HepG2 (cell line): ENCODE data around the gene PRMT7. TPM values are rescaled to one million over a fixed set of nuclear protein-coding genes. Genes with fewer than 3 reads are reported as not detected.

Experiments used
- ATAC-seq: fragments of 200-7000 bp; cut with Tn5 transposase; 3 replicates; pipeline ENCODE4 v1.9.1; 2020; ENCODE audit warnings: mild to moderate bottlenecking, moderate library complexity
- BruUV-seq: library from RNA; stranded (reverse); fragments of 400-500 nt; replicated peaks from 2 replicates; lab custom pipeline; 2021; lab: Mats Ljungman, UMichigan
- CTCF ChIA-PET: fragments of 300-600 bp; formaldehyde crosslinking; extraction: SDS; loops from one replicate; lab custom pipeline; 2021; ENCODE audit warnings: low total read pairs, inconsistent platforms, low intra/inter-chr PET ratio; lab: Yijun Ruan, JAX
- POLR2A ChIA-PET: fragments of 350-600 bp; sonication (Branson Sonifier 250); formaldehyde crosslinking; loops from one replicate; lab custom pipeline; 2020; ENCODE audit warnings: antibody characterized with exemption, inconsistent platforms; lab: Yijun Ruan, JAX
- DNase-seq: peaks from one replicate; pipeline ENCODE4 v3.0.0-alpha.2; 2015; ENCODE audit warnings: low spot score
- FAIRE-seq: peaks from 3 replicates; lab custom pipeline; 2011; peaks lifted over from hg19 to GRCh38; lab: Jason Lieb, UNC
- H2AFZ ChIP-seq: one replicate; pipeline ENCODE4 v1.6.1; 2011; ENCODE audit warnings: low read length, inconsistent platforms
- H3K27ac ChIP-seq: fragments of 300-600 bp; 3 replicates; pipeline ENCODE4 v1.8.0; 2011; ENCODE audit warnings: mixed run types, mild to moderate bottlenecking, mixed read lengths, low read length, inconsistent platforms; ENCODE audit not compliant: insufficient read depth; ENCODE audit errors: extremely low read length
- H3K27me3 ChIP-seq, 2 experiments: fragments of 200-600 bp in 1 of 2; 2 replicates in 1 of 2; 3 replicates in 1 of 2; pipeline versions ENCODE4 v1.6.0 to v1.8.0; 2011; ENCODE audit warnings: low read length in 2 of 2, mild to moderate bottlenecking in 2 of 2, moderate library complexity in 2 of 2, inconsistent platforms in 1 of 2; ENCODE audit not compliant: insufficient read depth in 2 of 2, control insufficient read depth in 1 of 2
- H3K36me3 ChIP-seq, 2 experiments: fragments of 200-600 bp in 1 of 2; replicated peaks in 1 of 2; 2 replicates in 1 of 2; 3 replicates in 1 of 2; pipeline versions ENCODE4 v1.5.1 to v1.8.0; 2011; ENCODE audit warnings: low read length in 2 of 2, inconsistent platforms in 1 of 2; ENCODE audit not compliant: insufficient read depth in 2 of 2, control insufficient read depth in 1 of 2
- H3K4me1 ChIP-seq: 2 replicates; pipeline ENCODE4 v1.5.1; 2012; ENCODE audit warnings: low read length, inconsistent platforms; ENCODE audit not compliant: insufficient read depth
- H3K4me2 ChIP-seq: 2 replicates; pipeline ENCODE4 v1.6.0; 2011; ENCODE audit warnings: low read depth, low read length, inconsistent platforms
- H3K4me3 ChIP-seq, 3 experiments: fragments of 200-600 bp in 1 of 3; sonication (generic), shearing (Covaris generic) in 1 of 3; replicated peaks in 1 of 3; 2 replicates each; pipeline ENCODE4 v1.5.1; 2011 to 2016; ENCODE audit warnings: low read length in 3 of 3, inconsistent platforms in 2 of 3, low read depth in 2 of 3, mild to moderate bottlenecking in 2 of 3, control low read depth in 1 of 3, mixed read lengths in 1 of 3; ENCODE audit not compliant: insufficient read depth in 1 of 3
- H3K79me2 ChIP-seq: one replicate; pipeline ENCODE4 v1.6.1; 2011; ENCODE audit warnings: low read length, inconsistent platforms; ENCODE audit not compliant: insufficient read depth
- H3K9ac ChIP-seq: 2 replicates; pipeline ENCODE4 v1.6.0; 2011; ENCODE audit warnings: mild to moderate bottlenecking, low read depth, low read length, inconsistent platforms; ENCODE audit not compliant: insufficient read depth
- H3K9me3 ChIP-seq: 2 replicates; pipeline ENCODE4 v1.5.1; 2012; ENCODE audit warnings: mild to moderate bottlenecking, low read length
- H4K20me1 ChIP-seq: 2 replicates; pipeline ENCODE4 v1.6.0; 2011; ENCODE audit warnings: inconsistent platforms, mild to moderate bottlenecking, low read length, moderate library complexity; ENCODE audit not compliant: insufficient read depth
- AKAP8 ChIP-seq: sonication (generic); formaldehyde crosslinking; IDR thresholded peaks from 2 replicates; pipeline ENCODE4 v1.5.1; 2020; ENCODE audit warnings: mild to moderate bottlenecking, missing genetic modification reagents
- ATAD3A ChIP-seq: sonication (generic); formaldehyde crosslinking; IDR thresholded peaks from 2 replicates; pipeline ENCODE4 v1.4.0; 2020; ENCODE audit warnings: missing genetic modification reagents
- FOXO1 ChIP-seq: sonication (generic); formaldehyde crosslinking; IDR thresholded peaks from 2 replicates; pipeline ENCODE4 v1.4.0; 2020; ENCODE audit warnings: missing genetic modification reagents
- KMT2A ChIP-seq: sonication (generic); formaldehyde crosslinking; IDR thresholded peaks from 2 replicates; pipeline ENCODE4 v1.4.0; 2020; ENCODE audit warnings: missing genetic modification reagents
- POLR2A ChIP-seq, 2 experiments: IDR thresholded peaks; 2 replicates each; pipeline ENCODE4 v1.6.1; 2011; ENCODE audit warnings: low read depth in 2 of 2, low read length in 2 of 2, mild to moderate bottlenecking in 1 of 2, moderate library complexity in 1 of 2; ENCODE audit not compliant: insufficient read depth in 1 of 2
- RBFOX2 ChIP-seq: fragments of 200-400 bp; formaldehyde crosslinking; IDR thresholded peaks from 2 replicates; pipeline ENCODE4 v1.6.1; 2017; ENCODE audit warnings: low read depth, mild to moderate bottlenecking, low read length
- SAFB2 ChIP-seq: sonication (generic); formaldehyde crosslinking; IDR thresholded peaks from 2 replicates; pipeline ENCODE4 v1.5.1; 2020; ENCODE audit warnings: missing genetic modification reagents, low read depth, mild to moderate bottlenecking, borderline replicate concordance
- ZFP37 ChIP-seq: sonication (generic); formaldehyde crosslinking; IDR thresholded peaks from 2 replicates; pipeline ENCODE4 v1.4.0; 2020; ENCODE audit warnings: missing genetic modification reagents, borderline replicate concordance
- ZNF20 ChIP-seq: sonication (generic); formaldehyde crosslinking; IDR thresholded peaks from 2 replicates; pipeline ENCODE4 v1.4.0; 2020; ENCODE audit warnings: mild to moderate bottlenecking, moderate library complexity, missing genetic modification reagents
- ZNF605 ChIP-seq: sonication (generic); formaldehyde crosslinking; IDR thresholded peaks from 2 replicates; pipeline ENCODE4 v1.8.0; 2022; ENCODE audit warnings: mild to moderate bottlenecking, missing genetic modification reagents
- WGBS: methylation state at CpG from one replicate; pipeline ENCODE4 v1.1.6; 2017; ENCODE audit warnings: low lambda C conversion rate; 5-methylcytosine and 5-hydroxymethylcytosine counted together
- in situ Hi-C: cut with HindIII; loops from 2 replicates; pipeline ENCODE4 v1.10.0; 2017; ENCODE audit warnings: low pct_unique_long_range_greater_than_20kb; ENCODE audit not compliant: extremely low pct_ligation_motif_present
- intact Hi-C: fragments of 100-400 bp; cut with micrococcal nuclease; formaldehyde crosslinking; loops from one replicate; pipeline ENCODE4 v1.10.0; 2022; ENCODE audit not compliant: unreplicated experiment
- polyA plus RNA-seq, 8 experiments: library from polyadenylated mRNA; depleted of rRNA in 3 of 8; stranded (reverse) in 7 of 8; unstranded in 1 of 8; fragments of >200 nt; fragmentation: Illumina TruSeq in 4 of 8; extraction: Trizol in 4 of 8; gene quantifications; 2 replicates each; pipeline versions ENCODE4 v1.2.1 to v1.2.3, GENCODE V29; 2011 to 2016; ENCODE audit warnings: low read depth in 4 of 8, missing spikeins in 1 of 8, mixed read lengths in 1 of 8; ENCODE audit not compliant: insufficient read depth in 1 of 8
- total RNA-seq, 5 experiments: library from RNA; depleted of rRNA; stranded (reverse); fragments of >200 nt; fragmentation: Illumina TruSeq; extraction: Trizol; gene quantifications; 2 replicates each; pipeline ENCODE4 v1.2.3, GENCODE V29; 2016; ENCODE audit warnings: low read depth in 1 of 5
- TF ChIP-seq, protein P1 (sequence below): IDR thresholded peaks from 2 replicates; pipeline ENCODE4 v1.6.1; 2012; ENCODE audit warnings: inconsistent platforms
- TF ChIP-seq, protein P2 (sequence below): sonication (generic); formaldehyde crosslinking; IDR thresholded peaks from 2 replicates; pipeline ENCODE4 v1.8.0; 2023; ENCODE audit warnings: mild to moderate bottlenecking, missing genetic modification reagents
- TF ChIP-seq, protein P3 (sequence below): sonication (generic); formaldehyde crosslinking; IDR thresholded peaks from 2 replicates; pipeline ENCODE4 v1.5.0; 2020; ENCODE audit warnings: mild to moderate bottlenecking, missing genetic modification reagents, moderate library complexity
- TF ChIP-seq, protein P4 (sequence below): sonication (generic); formaldehyde crosslinking; IDR thresholded peaks from 2 replicates; pipeline ENCODE4 v1.5.1; 2020; ENCODE audit warnings: mild to moderate bottlenecking, moderate library complexity, missing genetic modification reagents
- TF ChIP-seq, protein P5 (sequence below): sonication (generic); formaldehyde crosslinking; IDR thresholded peaks from 2 replicates; pipeline ENCODE4 v1.4.0; 2020; ENCODE audit warnings: missing genetic modification reagents, borderline replicate concordance

The PRMT7 gene
- total and polyA plus RNA-seq, 2 of the 13 experiments (the other 11 are each of a cell fraction or from before 2014, with no cell fraction given) = 47.5 to 55.0 TPM

DNA sequence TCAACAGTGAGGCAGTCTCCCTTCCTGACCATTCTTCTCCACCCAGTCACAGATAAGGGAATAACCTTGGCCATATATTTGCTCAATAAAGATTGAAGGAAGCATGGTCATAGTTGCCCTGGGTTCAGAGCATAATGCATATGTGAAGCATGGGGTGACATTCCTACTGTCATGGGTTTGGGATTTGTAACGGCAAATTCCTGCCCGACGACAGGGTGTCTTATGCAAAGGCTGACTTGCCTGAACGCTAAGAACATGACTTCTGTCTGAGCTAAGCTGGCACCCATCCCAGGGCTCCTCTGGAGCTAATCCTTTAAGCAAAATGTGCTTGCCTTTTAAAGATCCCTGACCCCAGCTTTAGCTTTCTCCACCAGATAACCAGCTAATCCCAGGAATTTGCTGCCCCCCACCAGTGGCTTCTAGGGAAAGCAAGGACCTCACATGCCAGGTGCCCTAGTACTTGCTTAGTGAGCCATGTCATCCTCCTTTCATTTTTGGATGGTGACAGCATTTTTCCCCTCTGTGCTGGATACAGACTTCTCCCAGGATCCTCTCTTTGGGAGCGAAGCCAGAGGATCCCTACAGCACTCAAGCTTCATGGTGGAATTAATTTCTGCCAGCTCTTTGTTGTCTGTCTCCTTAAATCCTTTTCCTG is 11.8 kb upstream of the PRMT7 start:
- peaks cover 37% of the 10 kb centered on the region for H3K4me1 ChIP-seq
- H3K36me3 ChIP-seq = peaks cover 52 to 96% of the 10 kb centered on the region in 2 experiments
- BruUV-seq = TSS peak; percentile 18
- intact Hi-C loops (loop anchor here (2.0 kb wide), 1 partner anchor 34 kb away; the partner anchor contains the start of gene SLC7A6), in situ Hi-C loops (no loop called here)
- H3K4me3 ChIP-seq = no peak overlapping the region
- CTCF ChIA-PET = no interaction called here
- 0 out of 2 replicates have a peak, but pooled peaks cover 2% of the 10 kb centered on the region for H4K20me1 ChIP-seq
- POLR2A ChIA-PET = interaction anchor here (0.9 to 5.9 kb wide), 9 partner anchors 12 to 61 kb away, joined by 3 to 60 read pairs (median 8); partner anchors contain the start of genes PRMT7, SLC7A6 and SLC7A6OS
- WGBS = 81% methylated on average over 5 of the region's 5 CpGs
- no peak overlapping the region for H3K9ac ChIP-seq
- H3K27me3 ChIP-seq = no peaks in the 10 kb centered on the region
- FAIRE-seq (peak; percentile 55), ATAC-seq (peak; percentile 51), DNase-seq (peak; percentile 77)
- H3K27ac ChIP-seq = peak overlapping the region; percentile 28
- no peak overlapping the region for H2AFZ ChIP-seq
- H3K4me2 ChIP-seq = no peak overlapping the region
- H3K9me3 ChIP-seq = no peaks in the 10 kb centered on the region
- H3K79me2 ChIP-seq = no peaks in the 10 kb centered on the region
- TF ChIP-seq AKAP8 (no peak), ZFP37 (no peak), SAFB2 (CRISPR knock-in tag) (peak; percentile 40; the same call in 1 of the 2 replicates), POLR2A (IDR thresholded peaks at IDR 0.05; ENCODE audit: insufficient read depth in 1 of 2, low read depth in 2 of 2, low read length in 2 of 2) (peak; percentile 36 to 50; a peak in 1 of 4 replicates), ZNF20 (CRISPR knock-in tag) (no peak), ATAD3A (CRISPR knock-in tag) (no peak), FOXO1 (CRISPR knock-in tag) (no peak), ZNF605 (CRISPR knock-in tag) (0 out of 2 replicates have a peak, but pooled peaks have one; percentile 28), RBFOX2 (peak; percentile 22; the same call in 1 of the 2 replicates), KMT2A (CRISPR knock-in tag) (0 out of 2 replicates have a peak, but pooled peaks have one; percentile 24)
- TF ChIP-seq, protein P1, sequence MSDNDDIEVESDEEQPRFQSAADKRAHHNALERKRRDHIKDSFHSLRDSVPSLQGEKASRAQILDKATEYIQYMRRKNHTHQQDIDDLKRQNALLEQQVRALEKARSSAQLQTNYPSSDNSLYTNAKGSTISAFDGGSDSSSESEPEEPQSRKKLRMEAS = no peak
- TF ChIP-seq, protein P2, sequence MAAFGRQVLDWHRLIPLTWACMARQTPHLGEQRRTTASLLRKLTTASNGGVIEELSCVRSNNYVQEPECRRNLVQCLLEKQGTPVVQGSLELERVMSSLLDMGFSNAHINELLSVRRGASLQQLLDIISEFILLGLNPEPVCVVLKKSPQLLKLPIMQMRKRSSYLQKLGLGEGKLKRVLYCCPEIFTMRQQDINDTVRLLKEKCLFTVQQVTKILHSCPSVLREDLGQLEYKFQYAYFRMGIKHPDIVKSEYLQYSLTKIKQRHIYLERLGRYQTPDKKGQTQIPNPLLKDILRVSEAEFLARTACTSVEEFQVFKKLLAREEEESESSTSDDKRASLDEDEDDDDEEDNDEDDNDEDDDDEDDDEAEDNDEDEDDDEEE (CRISPR knock-in tag) = no peak
- TF ChIP-seq, protein P3, sequence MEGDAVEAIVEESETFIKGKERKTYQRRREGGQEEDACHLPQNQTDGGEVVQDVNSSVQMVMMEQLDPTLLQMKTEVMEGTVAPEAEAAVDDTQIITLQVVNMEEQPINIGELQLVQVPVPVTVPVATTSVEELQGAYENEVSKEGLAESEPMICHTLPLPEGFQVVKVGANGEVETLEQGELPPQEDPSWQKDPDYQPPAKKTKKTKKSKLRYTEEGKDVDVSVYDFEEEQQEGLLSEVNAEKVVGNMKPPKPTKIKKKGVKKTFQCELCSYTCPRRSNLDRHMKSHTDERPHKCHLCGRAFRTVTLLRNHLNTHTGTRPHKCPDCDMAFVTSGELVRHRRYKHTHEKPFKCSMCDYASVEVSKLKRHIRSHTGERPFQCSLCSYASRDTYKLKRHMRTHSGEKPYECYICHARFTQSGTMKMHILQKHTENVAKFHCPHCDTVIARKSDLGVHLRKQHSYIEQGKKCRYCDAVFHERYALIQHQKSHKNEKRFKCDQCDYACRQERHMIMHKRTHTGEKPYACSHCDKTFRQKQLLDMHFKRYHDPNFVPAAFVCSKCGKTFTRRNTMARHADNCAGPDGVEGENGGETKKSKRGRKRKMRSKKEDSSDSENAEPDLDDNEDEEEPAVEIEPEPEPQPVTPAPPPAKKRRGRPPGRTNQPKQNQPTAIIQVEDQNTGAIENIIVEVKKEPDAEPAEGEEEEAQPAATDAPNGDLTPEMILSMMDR (CRISPR knock-in tag) = 0 out of 2 replicates have a peak, but pooled peaks have one; percentile 11
- TF ChIP-seq, protein P4, sequence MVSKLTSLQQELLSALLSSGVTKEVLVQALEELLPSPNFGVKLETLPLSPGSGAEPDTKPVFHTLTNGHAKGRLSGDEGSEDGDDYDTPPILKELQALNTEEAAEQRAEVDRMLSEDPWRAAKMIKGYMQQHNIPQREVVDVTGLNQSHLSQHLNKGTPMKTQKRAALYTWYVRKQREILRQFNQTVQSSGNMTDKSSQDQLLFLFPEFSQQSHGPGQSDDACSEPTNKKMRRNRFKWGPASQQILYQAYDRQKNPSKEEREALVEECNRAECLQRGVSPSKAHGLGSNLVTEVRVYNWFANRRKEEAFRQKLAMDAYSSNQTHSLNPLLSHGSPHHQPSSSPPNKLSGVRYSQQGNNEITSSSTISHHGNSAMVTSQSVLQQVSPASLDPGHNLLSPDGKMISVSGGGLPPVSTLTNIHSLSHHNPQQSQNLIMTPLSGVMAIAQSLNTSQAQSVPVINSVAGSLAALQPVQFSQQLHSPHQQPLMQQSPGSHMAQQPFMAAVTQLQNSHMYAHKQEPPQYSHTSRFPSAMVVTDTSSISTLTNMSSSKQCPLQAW = no peak
- TF ChIP-seq, protein P5, sequence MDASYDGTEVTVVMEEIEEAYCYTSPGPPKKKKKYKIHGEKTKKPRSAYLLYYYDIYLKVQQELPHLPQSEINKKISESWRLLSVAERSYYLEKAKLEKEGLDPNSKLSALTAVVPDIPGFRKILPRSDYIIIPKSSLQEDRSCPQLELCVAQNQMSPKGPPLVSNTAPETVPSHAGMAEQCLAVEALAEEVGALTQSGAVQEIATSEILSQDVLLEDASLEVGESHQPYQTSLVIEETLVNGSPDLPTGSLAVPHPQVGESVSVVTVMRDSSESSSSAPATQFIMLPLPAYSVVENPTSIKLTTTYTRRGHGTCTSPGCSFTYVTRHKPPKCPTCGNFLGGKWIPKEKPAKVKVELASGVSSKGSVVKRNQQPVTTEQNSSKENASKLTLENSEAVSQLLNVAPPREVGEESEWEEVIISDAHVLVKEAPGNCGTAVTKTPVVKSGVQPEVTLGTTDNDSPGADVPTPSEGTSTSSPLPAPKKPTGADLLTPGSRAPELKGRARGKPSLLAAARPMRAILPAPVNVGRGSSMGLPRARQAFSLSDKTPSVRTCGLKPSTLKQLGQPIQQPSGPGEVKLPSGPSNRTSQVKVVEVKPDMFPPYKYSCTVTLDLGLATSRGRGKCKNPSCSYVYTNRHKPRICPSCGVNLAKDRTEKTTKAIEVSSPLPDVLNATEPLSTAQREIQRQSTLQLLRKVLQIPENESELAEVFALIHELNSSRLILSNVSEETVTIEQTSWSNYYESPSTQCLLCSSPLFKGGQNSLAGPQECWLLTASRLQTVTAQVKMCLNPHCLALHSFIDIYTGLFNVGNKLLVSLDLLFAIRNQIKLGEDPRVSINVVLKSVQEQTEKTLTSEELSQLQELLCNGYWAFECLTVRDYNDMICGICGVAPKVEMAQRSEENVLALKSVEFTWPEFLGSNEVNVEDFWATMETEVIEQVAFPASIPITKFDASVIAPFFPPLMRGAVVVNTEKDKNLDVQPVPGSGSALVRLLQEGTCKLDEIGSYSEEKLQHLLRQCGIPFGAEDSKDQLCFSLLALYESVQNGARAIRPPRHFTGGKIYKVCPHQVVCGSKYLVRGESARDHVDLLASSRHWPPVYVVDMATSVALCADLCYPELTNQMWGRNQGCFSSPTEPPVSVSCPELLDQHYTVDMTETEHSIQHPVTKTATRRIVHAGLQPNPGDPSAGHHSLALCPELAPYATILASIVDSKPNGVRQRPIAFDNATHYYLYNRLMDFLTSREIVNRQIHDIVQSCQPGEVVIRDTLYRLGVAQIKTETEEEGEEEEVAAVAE (CRISPR knock-in tag) = 0 out of 2 replicates have a peak, but pooled peaks have one; percentile 9
